Neural crest cell (in vitro differentiated cells): ENCODE data around the gene MEIG1. TPM values are rescaled to one million over a fixed set of nuclear protein-coding genes. Genes with fewer than 3 reads are reported as not detected.
"Not testable (repeated sequence)": the region's sequence is repeated elsewhere in the genome, so short reads cannot be mapped to it uniquely, and the experiment has no call there.

ENCODE experiments used
- DNase-seq: peaks from one replicate; pipeline ENCODE4 v3.0.0; 2021; ENCODE audit warnings: low read depth, mixed read lengths, low spot score
- H3K27ac Mint-ChIP-seq: one replicate; pipeline ENCODE4 v1.8.0; 2021; ENCODE audit warnings: mild to moderate bottlenecking, mixed read lengths; ENCODE audit not compliant: unreplicated experiment
- H3K27me3 Mint-ChIP-seq: 2 replicates; pipeline ENCODE4 v1.8.0; 2021; ENCODE audit warnings: low read depth, mild to moderate bottlenecking, mixed read lengths
- H3K36me3 Mint-ChIP-seq: 2 replicates; pipeline ENCODE4 v1.8.0; 2021; ENCODE audit warnings: low read depth, mild to moderate bottlenecking, mixed read lengths
- H3K4me1 Mint-ChIP-seq: 2 replicates; pipeline ENCODE4 v1.8.0; 2021; ENCODE audit warnings: mixed read lengths
- H3K4me3 Mint-ChIP-seq: one replicate; pipeline ENCODE4 v1.8.0; 2021; ENCODE audit warnings: mild to moderate bottlenecking, mixed read lengths
- H3K9me3 Mint-ChIP-seq: 2 replicates; pipeline ENCODE4 v1.8.0; 2021; ENCODE audit warnings: mixed read lengths
- CTCF ChIP-seq: fragments of 200-600 bp; sonication (generic); conservative IDR thresholded peaks from 2 replicates; pipeline ENCODE4 v1.5.0; 2021; ENCODE audit warnings: antibody characterized with exemption, mild to moderate bottlenecking
- total RNA-seq: library from RNA; stranded (reverse); gene quantifications from 2 replicates; pipeline ENCODE4 v1.2.1, GENCODE V29; 2021

Gene MEIG1
- total RNA-seq, 1 donor from 2014 or later = 1.6 TPM

GRCh38 chr10:14958872-14959220 lies 342 bp upstream of the MEIG1 start:
- H3K4me3 Mint-ChIP-seq = peak overlapping the region; percentile 99
- DNase-seq = no peak
- H3K27ac Mint-ChIP-seq = no peak overlapping the region
- peaks cover 19% of the 10 kb centered on the region for H3K4me1 Mint-ChIP-seq
- H3K9me3 Mint-ChIP-seq = no peaks in the 10 kb centered on the region
- no peaks in the 10 kb centered on the region for H3K27me3 Mint-ChIP-seq
- no peaks in the 10 kb centered on the region for H3K36me3 Mint-ChIP-seq
- TF ChIP-seq CTCF = no peak

- H3K27ac Mint-ChIP-seq = no peak overlapping the region
- H3K27me3 Mint-ChIP-seq = no peaks in the 10 kb centered on the region
- no peak for DNase-seq
- no peak for TF ChIP-seq CTCF
- no peaks in the 10 kb centered on the region for H3K4me1 Mint-ChIP-seq
- H3K9me3 Mint-ChIP-seq = no peaks in the 10 kb centered on the region
- H3K4me3 Mint-ChIP-seq = no peak overlapping the region
- no peaks in the 10 kb centered on the region for H3K36me3 Mint-ChIP-seq
These were observed 8.7 kb downstream of the MEIG1 start for GRCh38 chr10:14967897-14968296.

- no peaks in the 10 kb centered on the region for H3K36me3 Mint-ChIP-seq
- peaks cover 14% of the 10 kb centered on the region for H3K27me3 Mint-ChIP-seq
- no peak overlapping the region for H3K4me3 Mint-ChIP-seq
- H3K4me1 Mint-ChIP-seq = no peaks in the 10 kb centered on the region
- peak; percentile 26 for DNase-seq
- H3K9me3 Mint-ChIP-seq = no peaks in the 10 kb centered on the region
- no peak overlapping the region for H3K27ac Mint-ChIP-seq
- TF ChIP-seq CTCF = peak; percentile 58
These were observed 12.8 kb downstream of the MEIG1 start for GRCh38 chr10:14971867-14972448.

- H3K36me3 Mint-ChIP-seq, DNase-seq, H3K9me3 Mint-ChIP-seq, H3K4me3 Mint-ChIP-seq, H3K27ac Mint-ChIP-seq, H3K4me1 Mint-ChIP-seq: not testable (repeated sequence)
- H3K27me3 Mint-ChIP-seq = peaks cover 14% of the 10 kb centered on the region
These were observed 15.2 kb downstream of the MEIG1 start for GRCh38 chr10:14974153-14974998.

- Mint-ChIP-seq H3K4me1 (no peaks in the 10 kb centered on the region), H3K27ac (no peak overlapping the region), H3K27me3 (peaks cover 14% of the 10 kb centered on the region), H3K4me3 (no peak overlapping the region), H3K36me3 (no peaks in the 10 kb centered on the region), H3K9me3 (no peaks in the 10 kb centered on the region)
- DNase-seq = no peak
- TF ChIP-seq CTCF = peak; percentile 16
These were observed 16.6 kb downstream of the MEIG1 start for GRCh38 chr10:14975672-14976273.

- TF ChIP-seq CTCF = no peak
- no peak for DNase-seq
- Mint-ChIP-seq H3K36me3 (no peaks in the 10 kb centered on the region), H3K9me3 (no peaks in the 10 kb centered on the region), H3K27ac (no peak overlapping the region), H3K4me3 (no peak overlapping the region), H3K27me3 (no peaks in the 10 kb centered on the region), H3K4me1 (no peaks in the 10 kb centered on the region)
These were observed 23.6 kb downstream of the MEIG1 start for GRCh38 chr10:14982744-14983143.

GRCh38 chr10:14989552-14989951 lies 30.4 kb downstream of the MEIG1 start:
- H3K36me3 Mint-ChIP-seq, H3K27me3 Mint-ChIP-seq, H3K27ac Mint-ChIP-seq, H3K4me3 Mint-ChIP-seq, DNase-seq, H3K9me3 Mint-ChIP-seq: not testable (repeated sequence)
- H3K4me1 Mint-ChIP-seq = peaks cover 23% of the 10 kb centered on the region
